ENCODE measurements around the gene TMEM170B.

Gene TMEM170B

GRCh38 chr6:11600251-11600650, 62.7 kb downstream of the TMEM170B start:
- TF ChIP-seq, protein P1, sequence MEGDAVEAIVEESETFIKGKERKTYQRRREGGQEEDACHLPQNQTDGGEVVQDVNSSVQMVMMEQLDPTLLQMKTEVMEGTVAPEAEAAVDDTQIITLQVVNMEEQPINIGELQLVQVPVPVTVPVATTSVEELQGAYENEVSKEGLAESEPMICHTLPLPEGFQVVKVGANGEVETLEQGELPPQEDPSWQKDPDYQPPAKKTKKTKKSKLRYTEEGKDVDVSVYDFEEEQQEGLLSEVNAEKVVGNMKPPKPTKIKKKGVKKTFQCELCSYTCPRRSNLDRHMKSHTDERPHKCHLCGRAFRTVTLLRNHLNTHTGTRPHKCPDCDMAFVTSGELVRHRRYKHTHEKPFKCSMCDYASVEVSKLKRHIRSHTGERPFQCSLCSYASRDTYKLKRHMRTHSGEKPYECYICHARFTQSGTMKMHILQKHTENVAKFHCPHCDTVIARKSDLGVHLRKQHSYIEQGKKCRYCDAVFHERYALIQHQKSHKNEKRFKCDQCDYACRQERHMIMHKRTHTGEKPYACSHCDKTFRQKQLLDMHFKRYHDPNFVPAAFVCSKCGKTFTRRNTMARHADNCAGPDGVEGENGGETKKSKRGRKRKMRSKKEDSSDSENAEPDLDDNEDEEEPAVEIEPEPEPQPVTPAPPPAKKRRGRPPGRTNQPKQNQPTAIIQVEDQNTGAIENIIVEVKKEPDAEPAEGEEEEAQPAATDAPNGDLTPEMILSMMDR (conservative IDR thresholded peaks at IDR 0.05; ENCODE audit: low read length) = no peak
- no peak for TF ChIP-seq EZH2phosphoT487 (IDR thresholded peaks at IDR 0.05; ENCODE audit: borderline replicate concordance)
- no peak overlapping the region for H3K4me3 ChIP-seq (ENCODE audit: low read length, poor library complexity, severe bottlenecking)
- no peak overlapping the region for H2AFZ ChIP-seq (ENCODE audit: low read length)

GRCh38 chr6:11601776-11602605, 64.4 kb downstream of the TMEM170B start:
- TF ChIP-seq, protein P1 (conservative IDR thresholded peaks at IDR 0.05; ENCODE audit: low read length) = no peak
- no peak for TF ChIP-seq EZH2phosphoT487 (IDR thresholded peaks at IDR 0.05; ENCODE audit: borderline replicate concordance)
- H3K36me3 ChIP-seq (ENCODE audit: insufficient read depth, low read length) = no peaks in the 10 kb centered on the region
- H3K27me3 ChIP-seq (ENCODE audit: insufficient read depth, low read length, poor library complexity, severe bottlenecking) = no peaks in the 10 kb centered on the region
- no peaks in the 10 kb centered on the region for H3K4me1 ChIP-seq (ENCODE audit: insufficient read depth, low read length, poor library complexity, severe bottlenecking)
- H4K20me1 ChIP-seq (ENCODE audit: insufficient read depth, low read length, poor library complexity, severe bottlenecking) = no peaks in the 10 kb centered on the region
- no peak overlapping the region for H3K4me2 ChIP-seq (ENCODE audit: low read depth, low read length, poor library complexity, severe bottlenecking)
- no peaks in the 10 kb centered on the region for H3K9me3 ChIP-seq (ENCODE audit: insufficient read depth, low read depth, low read length)
- H2AFZ ChIP-seq (ENCODE audit: low read length) = no peak overlapping the region
- no peak overlapping the region for H3K9ac ChIP-seq (ENCODE audit: low read depth, low read length, poor library complexity, severe bottlenecking)
- no peak overlapping the region for H3K4me3 ChIP-seq (ENCODE audit: low read length, poor library complexity, severe bottlenecking)
- H3K79me2 ChIP-seq (ENCODE audit: insufficient read depth, low read length) = no peaks in the 10 kb centered on the region
- H3K9me2 ChIP-seq (replicated peaks; ENCODE audit: low read depth, low read length) = no peaks in the 10 kb centered on the region
- H3F3A ChIP-seq (ENCODE audit: low read depth) = no peaks in the 10 kb centered on the region

More at GRCh38 chr6:11600251-11600650, 62.7 kb downstream of the TMEM170B start:
- Histone ChIP-seq H3F3A (ENCODE audit: low read depth) (no peaks in the 10 kb centered on the region), H3K9ac (ENCODE audit: low read depth, low read length, poor library complexity, severe bottlenecking) (no peak overlapping the region), H3K36me3 (ENCODE audit: insufficient read depth, low read length) (no peaks in the 10 kb centered on the region), H3K4me2 (ENCODE audit: low read depth, low read length, poor library complexity, severe bottlenecking) (no peak overlapping the region), H3K27me3 (ENCODE audit: insufficient read depth, low read length, poor library complexity, severe bottlenecking) (no peaks in the 10 kb centered on the region), H3K9me2 (replicated peaks; ENCODE audit: low read depth, low read length) (no peaks in the 10 kb centered on the region), H4K20me1 (ENCODE audit: insufficient read depth, low read length, poor library complexity, severe bottlenecking) (no peaks in the 10 kb centered on the region), H3K79me2 (ENCODE audit: insufficient read depth, low read length) (no peaks in the 10 kb centered on the region), H3K9me3 (ENCODE audit: insufficient read depth, low read depth, low read length) (no peaks in the 10 kb centered on the region), H3K4me1 (ENCODE audit: insufficient read depth, low read length, poor library complexity, severe bottlenecking) (no peaks in the 10 kb centered on the region)

DNA sequence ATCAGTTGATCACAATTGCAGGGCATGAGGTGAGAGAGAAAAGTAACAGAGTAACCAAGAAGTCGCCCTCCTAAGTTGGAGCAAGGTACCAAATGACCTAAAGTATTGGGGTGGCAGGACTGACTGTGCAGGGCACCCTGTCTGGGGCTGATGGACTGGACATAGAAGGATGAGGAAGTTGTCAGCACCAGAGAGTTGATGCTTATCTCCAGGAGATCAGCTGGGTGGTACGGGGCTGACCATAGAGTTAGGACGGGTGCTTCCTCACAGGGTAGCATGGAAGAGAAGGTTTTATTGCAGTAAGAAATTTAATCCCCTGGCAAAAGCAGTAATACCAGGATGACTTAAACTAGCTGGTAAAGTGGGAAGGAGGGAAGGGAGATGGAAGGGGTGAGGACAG, 66.7 kb downstream of the TMEM170B start:
- TF ChIP-seq, protein P1 (conservative IDR thresholded peaks at IDR 0.05; ENCODE audit: low read length) = no peak
- TF ChIP-seq EZH2phosphoT487 (IDR thresholded peaks at IDR 0.05; ENCODE audit: borderline replicate concordance) = no peak
- Histone ChIP-seq H2AFZ (ENCODE audit: low read length) (no peak overlapping the region), H3K4me2 (ENCODE audit: low read depth, low read length, poor library complexity, severe bottlenecking) (no peak overlapping the region), H3K27me3 (ENCODE audit: insufficient read depth, low read length, poor library complexity, severe bottlenecking) (no peaks in the 10 kb centered on the region), H3K9me2 (replicated peaks; ENCODE audit: low read depth, low read length) (no peaks in the 10 kb centered on the region), H3K36me3 (ENCODE audit: insufficient read depth, low read length) (no peaks in the 10 kb centered on the region), H3K79me2 (ENCODE audit: insufficient read depth, low read length) (no peaks in the 10 kb centered on the region), H4K20me1 (ENCODE audit: insufficient read depth, low read length, poor library complexity, severe bottlenecking) (no peaks in the 10 kb centered on the region), H3K9ac (ENCODE audit: low read depth, low read length, poor library complexity, severe bottlenecking) (no peak overlapping the region), H3K4me1 (ENCODE audit: insufficient read depth, low read length, poor library complexity, severe bottlenecking) (no peaks in the 10 kb centered on the region), H3F3A (ENCODE audit: low read depth) (no peaks in the 10 kb centered on the region), H3K9me3 (ENCODE audit: insufficient read depth, low read depth, low read length) (no peaks in the 10 kb centered on the region), H3K4me3 (ENCODE audit: low read length, poor library complexity, severe bottlenecking) (no peak overlapping the region)

All from Loucy (cell line).